ENCODE results near the gene TERT. TPM values are rescaled to one million over a fixed set of nuclear protein-coding genes. Genes with fewer than 3 reads are reported as not detected.

The TERT gene
- total and polyA plus RNA-seq, 12 donors, result not detected

DNA sequence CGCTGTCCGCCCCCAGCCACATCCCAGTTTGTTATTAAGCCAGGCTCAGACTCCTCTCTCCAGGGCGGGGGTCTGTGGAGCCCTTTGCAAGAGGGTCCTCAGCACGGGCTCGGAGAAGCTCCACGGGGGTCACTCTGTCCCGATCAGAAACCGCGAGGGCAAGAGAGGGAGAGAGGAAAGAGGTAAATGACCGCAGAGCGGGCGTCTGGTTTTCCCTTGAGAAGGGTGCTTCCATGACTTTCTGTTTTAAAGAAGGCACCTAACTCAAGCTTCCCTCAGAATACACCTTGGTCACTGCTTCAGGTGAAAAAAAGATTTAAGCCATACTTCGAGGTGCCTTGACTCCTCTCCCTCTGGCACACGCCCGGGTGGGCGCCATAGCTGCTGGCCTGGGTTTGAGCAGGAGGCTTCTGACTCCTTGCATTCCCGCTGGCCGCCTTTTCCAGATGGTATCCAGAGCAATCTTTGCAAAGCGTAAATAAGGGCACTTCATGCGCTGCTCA lies 5.8 kb upstream of the TERT start:
- ATAC-seq, result no peak
- WGBS, 2 donors, result 86 to 87% methylated on average over 20 of the region's 20 CpGs
- Histone ChIP-seq H3K4me1 (no peaks in the 10 kb centered on the region), H3K36me3 (no peaks in the 10 kb centered on the region), H3K27ac (no peak overlapping the region), H3K9me3 (peaks cover 0 to 15% (median 0%) of the 10 kb centered on the region in 11 donors), H3K4me3 (no peak overlapping the region), H3K27me3 (peaks cover 0 to 27% (median 9%) of the 10 kb centered on the region in 7 donors)
- TF ChIP-seq, protein P1, sequence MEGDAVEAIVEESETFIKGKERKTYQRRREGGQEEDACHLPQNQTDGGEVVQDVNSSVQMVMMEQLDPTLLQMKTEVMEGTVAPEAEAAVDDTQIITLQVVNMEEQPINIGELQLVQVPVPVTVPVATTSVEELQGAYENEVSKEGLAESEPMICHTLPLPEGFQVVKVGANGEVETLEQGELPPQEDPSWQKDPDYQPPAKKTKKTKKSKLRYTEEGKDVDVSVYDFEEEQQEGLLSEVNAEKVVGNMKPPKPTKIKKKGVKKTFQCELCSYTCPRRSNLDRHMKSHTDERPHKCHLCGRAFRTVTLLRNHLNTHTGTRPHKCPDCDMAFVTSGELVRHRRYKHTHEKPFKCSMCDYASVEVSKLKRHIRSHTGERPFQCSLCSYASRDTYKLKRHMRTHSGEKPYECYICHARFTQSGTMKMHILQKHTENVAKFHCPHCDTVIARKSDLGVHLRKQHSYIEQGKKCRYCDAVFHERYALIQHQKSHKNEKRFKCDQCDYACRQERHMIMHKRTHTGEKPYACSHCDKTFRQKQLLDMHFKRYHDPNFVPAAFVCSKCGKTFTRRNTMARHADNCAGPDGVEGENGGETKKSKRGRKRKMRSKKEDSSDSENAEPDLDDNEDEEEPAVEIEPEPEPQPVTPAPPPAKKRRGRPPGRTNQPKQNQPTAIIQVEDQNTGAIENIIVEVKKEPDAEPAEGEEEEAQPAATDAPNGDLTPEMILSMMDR (IDR thresholded peaks at IDR 0.05), result no peak
- intact Hi-C loops (cut with DNase I), result no loop called here
- DNase-seq, result no peak

DNA sequence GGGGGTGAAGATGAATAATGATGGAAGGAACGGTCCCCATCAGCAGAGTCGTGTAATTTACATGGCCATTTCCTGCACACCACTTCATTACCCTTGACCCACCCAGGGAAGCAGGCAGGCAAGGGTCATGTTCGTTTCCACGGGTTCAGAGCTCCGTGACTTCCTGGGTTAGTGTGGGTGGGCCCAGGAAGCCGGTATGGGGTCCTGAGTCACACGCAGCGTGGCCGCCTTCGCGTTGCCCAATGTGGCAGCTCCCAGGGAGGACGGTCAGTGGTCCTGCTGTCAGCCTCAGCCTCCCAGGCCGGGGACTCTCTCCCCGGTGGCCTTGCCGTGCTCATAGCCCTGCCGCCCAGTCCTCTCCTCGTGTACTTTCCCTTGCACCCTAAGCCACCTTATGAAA lies 5.1 kb upstream of the TERT start:
- no peak overlapping the region for H3K27ac ChIP-seq
- ATAC-seq (no peak), DNase-seq (no peak)
- no peaks in the 10 kb centered on the region for H3K36me3 ChIP-seq
- H3K4me3 ChIP-seq, result no peak overlapping the region
- H3K27me3 ChIP-seq, result peaks cover 0 to 34% (median 16%) of the 10 kb centered on the region in 7 donors
- H3K4me1 ChIP-seq, result no peaks in the 10 kb centered on the region
- intact Hi-C loops (cut with DNase I), result no loop called here
- WGBS, 2 donors, result 72 to 79% methylated on average over 17 of the region's 17 CpGs
- TF ChIP-seq, protein P1 (IDR thresholded peaks at IDR 0.05), result no peak
- peaks cover 0 to 15% (median 0%) of the 10 kb centered on the region in 11 donors for H3K9me3 ChIP-seq

DNA sequence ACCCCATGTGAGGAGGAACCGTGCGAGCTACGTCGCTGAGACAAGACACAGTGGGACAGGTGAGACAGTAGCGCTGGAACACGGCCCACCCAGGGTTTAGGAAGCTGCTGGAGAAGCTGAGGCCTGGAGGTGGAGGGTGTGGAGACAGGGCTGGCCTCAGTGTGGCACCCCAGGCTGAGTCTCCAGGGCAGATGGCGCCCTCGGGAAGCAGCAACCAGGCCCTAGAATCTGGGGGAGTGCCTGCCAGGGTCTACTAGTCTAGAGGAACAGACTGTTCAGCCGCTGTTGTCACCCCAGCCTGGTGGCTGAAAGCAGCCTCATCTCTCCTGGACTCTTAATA lies 4.6 kb upstream of the TERT start:
- Histone ChIP-seq H3K4me1 (peaks cover 0 to 1% (median 0%) of the 10 kb centered on the region in 9 donors), H3K4me3 (no peak overlapping the region), H3K27me3 (peaks cover 0 to 39% (median 21%) of the 10 kb centered on the region in 7 donors), H3K27ac (no peak overlapping the region), H3K36me3 (no peaks in the 10 kb centered on the region), H3K9me3 (peaks cover 0 to 15% (median 0%) of the 10 kb centered on the region in 11 donors)
- ATAC-seq (no peak), DNase-seq (no peak)
- 83% methylated on average over 9 of the region's 9 CpGs for WGBS, 2 donors
- intact Hi-C loops (cut with DNase I), result no loop called here
- TF ChIP-seq, protein P1 (IDR thresholded peaks at IDR 0.05), result no peak

DNA sequence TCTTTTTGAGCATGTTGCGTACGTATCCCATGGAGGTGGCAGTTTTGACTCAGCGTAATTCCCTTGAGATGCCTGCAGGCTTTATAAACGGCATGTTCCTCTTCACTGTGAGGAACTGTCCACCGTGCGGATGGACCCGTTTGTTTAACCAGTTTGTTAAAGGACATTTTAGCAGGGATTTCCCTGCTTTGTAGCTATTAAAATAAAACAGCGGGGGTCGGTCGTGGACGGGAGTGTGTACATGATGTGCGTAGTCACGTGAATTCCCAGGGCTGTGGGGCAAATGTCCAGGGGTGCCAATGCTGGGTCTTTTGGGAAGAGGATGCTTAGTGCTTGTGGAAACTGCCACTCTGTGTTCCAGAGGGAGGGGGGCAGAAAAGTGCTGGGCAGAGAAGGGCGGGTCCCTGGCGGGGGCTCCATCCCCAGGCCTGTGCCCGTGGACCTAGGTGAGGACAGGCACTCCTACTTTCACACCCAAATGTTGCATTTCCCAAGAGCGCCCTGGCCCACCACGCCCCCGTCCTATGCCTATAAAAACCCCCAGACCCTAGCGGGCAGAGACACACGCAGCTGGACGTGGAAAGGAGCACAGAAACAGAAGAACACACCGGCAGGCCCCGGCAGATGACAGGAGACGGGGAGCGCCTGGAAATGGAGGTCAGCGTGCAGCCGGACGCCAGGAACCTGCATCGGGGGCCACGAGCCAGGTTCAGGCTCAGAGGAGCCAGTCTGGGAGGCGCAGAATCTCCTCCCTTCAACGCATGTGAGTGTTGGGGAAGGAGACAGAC lies 4.0 kb upstream of the TERT start:
- intact Hi-C loops (cut with DNase I), result no loop called here
- Histone ChIP-seq H3K9me3 (peaks cover 0 to 15% (median 0%) of the 10 kb centered on the region in 11 donors), H3K4me3 (no peak overlapping the region), H3K36me3 (no peaks in the 10 kb centered on the region), H3K27me3 (peaks cover 0 to 44% (median 26%) of the 10 kb centered on the region in 7 donors), H3K27ac (no peak overlapping the region), H3K4me1 (peaks cover 0 to 5% (median 0%) of the 10 kb centered on the region in 9 donors)
- ATAC-seq, result no peak
- TF ChIP-seq, protein P1 (IDR thresholded peaks at IDR 0.05), result no peak
- DNase-seq, result no peak
- WGBS, 2 donors, result 79 to 80% methylated on average over 33 of the region's 33 CpGs

All from heart right ventricle (tissue), 16 donors.